ENCODE data around the gene C1QTNF4.
"Not testable (repeated sequence)": the region's sequence is repeated elsewhere in the genome, so short reads cannot be mapped to it uniquely, and the experiment has no call there.

C1QTNF4 gene

GRCh38 chr11:47593934-47594855 lies at the start of gene C1QTNF4:
C1QTNF4 (minus strand) TSS chr11:47594411; CDS start chr11:47590810, 3,601 bp downstream.
- DNase-seq (ENCODE audit: low read depth in 3 of 3), result no peak

- DNase-seq (ENCODE audit: low read depth in 3 of 3), result peak; percentile 91 to 94 (median 93)
Observed at GRCh38 chr11:47642099-47642855, 48.1 kb upstream of the C1QTNF4 start, which contains the start of gene MTCH2. MTCH2 (minus strand) TSS chr11:47642559; CDS start chr11:47642465, 94 bp downstream.

GRCh38 chr11:47641600-47642098 lies 47.4 kb upstream of the C1QTNF4 start:
- DNase-seq (ENCODE audit: low read depth in 3 of 3), result no peak

GRCh38 chr11:47640506-47640905 lies 46.3 kb upstream of the C1QTNF4 start:
- DNase-seq (ENCODE audit: low read depth in 3 of 3), result not testable (repeated sequence)

- not testable (repeated sequence) for DNase-seq (ENCODE audit: low read depth in 3 of 3)
Observed at GRCh38 chr11:47636331-47636730, 42.1 kb upstream of the C1QTNF4 start.

- DNase-seq (ENCODE audit: low read depth in 3 of 3), result no peak
Observed at GRCh38 chr11:47631473-47631872, 37.3 kb upstream of the C1QTNF4 start.

- DNase-seq (ENCODE audit: low read depth in 3 of 3), result no peak
Observed at GRCh38 chr11:47628026-47628425, 33.8 kb upstream of the C1QTNF4 start.

- DNase-seq (ENCODE audit: low read depth in 3 of 3), result no peak
Observed at GRCh38 chr11:47626234-47626633, 32.0 kb upstream of the C1QTNF4 start.

- DNase-seq (ENCODE audit: low read depth in 3 of 3), result no peak
Observed at GRCh38 chr11:47620836-47621378, 26.7 kb upstream of the C1QTNF4 start.

GRCh38 chr11:47617417-47617809 lies 23.2 kb upstream of the C1QTNF4 start:
- DNase-seq (ENCODE audit: low read depth in 3 of 3), result no peak

GRCh38 chr11:47616726-47617416 lies 22.7 kb upstream of the C1QTNF4 start:
- DNase-seq (ENCODE audit: low read depth in 3 of 3), result no peak

GRCh38 chr11:47615249-47615648 lies 21.0 kb upstream of the C1QTNF4 start:
- no peak for DNase-seq (ENCODE audit: low read depth in 3 of 3)

GRCh38 chr11:47611348-47611794 lies 17.2 kb upstream of the C1QTNF4 start:
- DNase-seq (ENCODE audit: low read depth in 3 of 3), result no peak

GRCh38 chr11:47609675-47610074 lies 15.5 kb upstream of the C1QTNF4 start:
- no peak for DNase-seq (ENCODE audit: low read depth in 3 of 3)

GRCh38 chr11:47607380-47607779 lies 13.2 kb upstream of the C1QTNF4 start:
- no peak for DNase-seq (ENCODE audit: low read depth in 3 of 3)

GRCh38 chr11:47606731-47607130 lies 12.5 kb upstream of the C1QTNF4 start:
- DNase-seq (ENCODE audit: low read depth in 3 of 3), result no peak

- no peak for DNase-seq (ENCODE audit: low read depth in 3 of 3)
Observed at GRCh38 chr11:47605921-47606320, 11.7 kb upstream of the C1QTNF4 start.

GRCh38 chr11:47603295-47603694 lies 9.1 kb upstream of the C1QTNF4 start:
- no peak for DNase-seq (ENCODE audit: low read depth in 3 of 3)

GRCh38 chr11:47599902-47600301 lies 5.7 kb upstream of the C1QTNF4 start:
- DNase-seq (ENCODE audit: low read depth in 3 of 3), result no peak

- no peak for DNase-seq (ENCODE audit: low read depth in 3 of 3)
Observed at GRCh38 chr11:47595967-47596366, 1.8 kb upstream of the C1QTNF4 start.

GRCh38 chr11:47595029-47595428 lies 818 bp upstream of the C1QTNF4 start:
- DNase-seq (ENCODE audit: low read depth in 3 of 3), result no peak

Measured in stimulated activated CD4-positive, alpha-beta T cell treated with anti-CD3 and anti-CD28 coated beads, TNF-alpha, amount 100 ng/mL, for 48 hours (primary cell).